Suprapubic skin (tissue), 4 donors: ENCODE data around the gene RNF215.

Experiments
- EP300 ChIP-seq: sonication (generic); formaldehyde crosslinking; IDR thresholded peaks from one replicate; pipeline ENCODE4 v1.6.1; 2017; ENCODE audit warnings: antibody characterized with exemption
- POLR2A ChIP-seq, 2 donors: fragments of 450-650 bp; IDR thresholded peaks; one replicate each; pipeline ENCODE4 v1.6.1; 2017; ENCODE audit warnings: antibody characterized with exemption in 2 of 2, mild to moderate bottlenecking in 2 of 2, moderate library complexity in 2 of 2
- POLR2AphosphoS5 ChIP-seq, 3 donors: sonication (generic); formaldehyde crosslinking; IDR thresholded peaks; one replicate each; pipeline ENCODE4 v1.6.1; 2017; ENCODE audit warnings: antibody characterized with exemption in 3 of 3
- TF ChIP-seq, protein P1 (sequence below), 2 donors: fragments of 200-600 bp in 1 of 2; fragments of 450-650 bp in 1 of 2; sonication (generic) in 1 of 2; IDR thresholded peaks; one replicate each; pipeline ENCODE4 v1.5.1; 2016 to 2019; ENCODE audit warnings: antibody characterized with exemption in 2 of 2, mild to moderate bottlenecking in 1 of 2, moderate library complexity in 1 of 2

DNA sequence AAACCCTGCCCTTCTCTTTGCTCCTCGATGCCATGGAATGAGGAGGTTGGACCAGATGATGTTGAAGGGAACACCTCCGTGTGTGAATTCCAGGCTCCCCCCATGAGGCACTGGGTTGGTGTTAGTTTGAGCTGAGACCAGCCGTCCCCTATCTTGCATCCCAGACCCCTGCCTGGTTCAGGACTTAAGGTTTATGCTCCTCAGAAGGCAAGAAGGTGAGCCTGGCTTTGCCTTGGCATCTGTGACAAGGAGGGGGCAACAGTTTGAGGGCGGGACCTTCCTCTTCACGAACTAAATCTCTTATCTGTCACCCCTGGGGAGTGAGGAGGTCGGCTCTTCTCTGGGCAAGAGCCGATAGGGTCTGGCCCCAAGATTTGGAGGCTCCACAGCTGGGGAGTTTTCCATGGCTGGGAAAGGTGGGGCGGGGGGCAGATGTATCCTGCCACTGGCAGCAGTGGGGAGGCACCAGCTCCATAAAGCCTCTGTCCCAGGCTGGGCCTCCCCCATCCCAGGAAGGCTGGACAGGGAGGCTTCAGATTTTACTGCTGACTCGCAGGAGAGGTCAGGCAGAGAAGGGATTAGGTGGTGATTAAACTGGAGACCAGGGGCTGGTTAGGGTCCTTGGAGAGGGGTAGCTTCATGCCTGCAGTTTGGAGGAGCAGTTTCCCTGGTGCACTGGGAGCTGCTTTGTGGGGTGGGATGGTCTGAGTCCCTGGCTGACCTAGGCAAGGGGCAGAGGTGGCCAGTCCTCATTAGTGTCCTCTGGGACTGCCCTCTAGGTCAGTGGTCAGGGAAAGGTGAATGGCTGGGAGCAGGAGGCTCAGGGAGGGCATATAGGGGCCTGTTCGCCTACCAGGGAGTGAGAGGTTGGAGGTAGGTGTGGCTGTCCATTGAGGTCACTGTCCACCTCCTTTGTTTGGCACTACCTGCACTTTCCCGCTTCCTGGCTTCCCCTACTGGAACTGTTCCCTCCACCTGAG lies 10.7 kb upstream of the RNF215 start:
- TF ChIP-seq, protein P1, sequence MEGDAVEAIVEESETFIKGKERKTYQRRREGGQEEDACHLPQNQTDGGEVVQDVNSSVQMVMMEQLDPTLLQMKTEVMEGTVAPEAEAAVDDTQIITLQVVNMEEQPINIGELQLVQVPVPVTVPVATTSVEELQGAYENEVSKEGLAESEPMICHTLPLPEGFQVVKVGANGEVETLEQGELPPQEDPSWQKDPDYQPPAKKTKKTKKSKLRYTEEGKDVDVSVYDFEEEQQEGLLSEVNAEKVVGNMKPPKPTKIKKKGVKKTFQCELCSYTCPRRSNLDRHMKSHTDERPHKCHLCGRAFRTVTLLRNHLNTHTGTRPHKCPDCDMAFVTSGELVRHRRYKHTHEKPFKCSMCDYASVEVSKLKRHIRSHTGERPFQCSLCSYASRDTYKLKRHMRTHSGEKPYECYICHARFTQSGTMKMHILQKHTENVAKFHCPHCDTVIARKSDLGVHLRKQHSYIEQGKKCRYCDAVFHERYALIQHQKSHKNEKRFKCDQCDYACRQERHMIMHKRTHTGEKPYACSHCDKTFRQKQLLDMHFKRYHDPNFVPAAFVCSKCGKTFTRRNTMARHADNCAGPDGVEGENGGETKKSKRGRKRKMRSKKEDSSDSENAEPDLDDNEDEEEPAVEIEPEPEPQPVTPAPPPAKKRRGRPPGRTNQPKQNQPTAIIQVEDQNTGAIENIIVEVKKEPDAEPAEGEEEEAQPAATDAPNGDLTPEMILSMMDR (IDR thresholded peaks at IDR 0.05), result no peak
- no peak for TF ChIP-seq POLR2AphosphoS5 (IDR thresholded peaks at IDR 0.05)
- no peak for TF ChIP-seq POLR2A (IDR thresholded peaks at IDR 0.05)
- no peak for TF ChIP-seq EP300
